ENCODE results near the gene NYAP1.
"Not testable (repeated sequence)": the region's sequence is repeated elsewhere in the genome, so short reads cannot be mapped to it uniquely, and the experiment has no call there.

NYAP1 gene

GRCh38 chr7:100513212-100513810 lies 29.6 kb downstream of the NYAP1 start:
- DNase-seq (ENCODE audit: low spot score): no peak

GRCh38 chr7:100515072-100515532 lies 31.4 kb downstream of the NYAP1 start:
- DNase-seq (ENCODE audit: low spot score): no peak

GRCh38 chr7:100516135-100516812 lies 32.5 kb downstream of the NYAP1 start:
- no peak for DNase-seq (ENCODE audit: low spot score)

- no peak for DNase-seq (ENCODE audit: low spot score)
Measured at GRCh38 chr7:100517305-100517704, 33.6 kb downstream of the NYAP1 start.

- no peak for DNase-seq (ENCODE audit: low spot score)
Measured at GRCh38 chr7:100519580-100519979, 35.9 kb downstream of the NYAP1 start.

GRCh38 chr7:100520138-100520537 lies 36.4 kb downstream of the NYAP1 start:
- no peak for DNase-seq (ENCODE audit: low spot score)

GRCh38 chr7:100521076-100521475 lies 37.3 kb downstream of the NYAP1 start:
- DNase-seq (ENCODE audit: low spot score): no peak

- DNase-seq (ENCODE audit: low spot score): not testable (repeated sequence)
Measured at GRCh38 chr7:100521909-100522593, 38.3 kb downstream of the NYAP1 start.

- not testable (repeated sequence) for DNase-seq (ENCODE audit: low spot score)
Measured at GRCh38 chr7:100523192-100523591, 39.5 kb downstream of the NYAP1 start.

GRCh38 chr7:100528108-100528866 lies 44.6 kb downstream of the NYAP1 start:
- DNase-seq (ENCODE audit: low spot score): not testable (repeated sequence)

GRCh38 chr7:100532165-100533022 lies 48.7 kb downstream of the NYAP1 start:
- DNase-seq (ENCODE audit: low spot score): no peak

- DNase-seq (ENCODE audit: low spot score): not testable (repeated sequence)
Measured at GRCh38 chr7:100535982-100536381, 52.3 kb downstream of the NYAP1 start.

GRCh38 chr7:100536695-100537094 lies 53.0 kb downstream of the NYAP1 start:
- DNase-seq (ENCODE audit: low spot score): not testable (repeated sequence)

GRCh38 chr7:100538348-100538653 lies 54.6 kb downstream of the NYAP1 start:
- no peak for DNase-seq (ENCODE audit: low spot score)

- DNase-seq (ENCODE audit: low spot score): peak; percentile 98
Measured at GRCh38 chr7:100538654-100539435, 55.1 kb downstream of the NYAP1 start, which contains the start of gene AGFG2. TSS of gene AGFG2 (plus strand) at chr7:100539203. CDS start at chr7:100539347, 144 bp downstream.

- no peak for DNase-seq (ENCODE audit: low spot score)
Measured at GRCh38 chr7:100539436-100540006, 55.8 kb downstream of the NYAP1 start.

- DNase-seq (ENCODE audit: low spot score): peak; percentile 87
Measured at GRCh38 chr7:100540073-100540723, 56.5 kb downstream of the NYAP1 start.

- not testable (repeated sequence) for DNase-seq (ENCODE audit: low spot score)
Measured at GRCh38 chr7:100541309-100541708, 57.6 kb downstream of the NYAP1 start.

- DNase-seq (ENCODE audit: low spot score): no peak
Measured at GRCh38 chr7:100543586-100543985, 59.9 kb downstream of the NYAP1 start.

GRCh38 chr7:100544386-100544785 lies 60.7 kb downstream of the NYAP1 start:
- DNase-seq (ENCODE audit: low spot score): no peak

Data from HuH-7.5 (cell line).